Prostate gland (tissue), 2 donors: ENCODE measurements around the gene PCYOX1L. TPM values are rescaled to one million over a fixed set of nuclear protein-coding genes. Genes with fewer than 3 reads are reported as not detected.

Experiments used
- DNase-seq: peaks from one replicate; pipeline ENCODE4 v3.0.0-alpha.2; 2019; ENCODE audit warnings: low spot score
- H3K27ac ChIP-seq, 2 donors: fragments of 200-600 bp; sonication (generic); 2 replicates each; pipeline ENCODE4 v1.5.1; 2017 to 2019
- H3K27me3 ChIP-seq: fragments of 200-600 bp; sonication (generic); replicated peaks from 2 replicates; pipeline ENCODE4 v1.5.1; 2019; ENCODE audit not compliant: insufficient read depth
- H3K36me3 ChIP-seq, 2 donors: fragments of 200-600 bp; sonication (generic); 1 replicate in 1 of 2; 2 replicates in 1 of 2; pipeline versions ENCODE4 v1.5.1 to v1.8.1; 2017 to 2019
- H3K4me1 ChIP-seq: fragments of 200-600 bp; sonication (generic); replicated peaks from 2 replicates; pipeline ENCODE4 v1.5.1; 2019
- H3K4me3 ChIP-seq, 2 donors: fragments of 200-600 bp; sonication (generic); 2 replicates each; pipeline ENCODE4 v1.5.1; 2017 to 2019
- H3K9me3 ChIP-seq: fragments of 200-600 bp; sonication (generic); 2 replicates; pipeline ENCODE4 v1.5.1; 2017
- CTCF ChIP-seq, 4 experiments: fragments of 200-600 bp in 2 of 4; fragments of 450-650 bp in 2 of 4; sonication (generic) in 2 of 4; IDR thresholded peaks; 1 replicate in 3 of 4; 2 replicates in 1 of 4; pipeline ENCODE4 v1.5.1; 2016 to 2019; ENCODE audit warnings: antibody characterized with exemption in 4 of 4, mild to moderate bottlenecking in 2 of 4, moderate library complexity in 2 of 4
- POLR2A ChIP-seq: fragments of 450-650 bp; IDR thresholded peaks from one replicate; pipeline ENCODE4 v1.6.1; 2016; ENCODE audit warnings: antibody characterized with exemption, mild to moderate bottlenecking
- POLR2AphosphoS5 ChIP-seq: sonication (generic); formaldehyde crosslinking; IDR thresholded peaks from one replicate; pipeline ENCODE4 v1.6.1; 2017; ENCODE audit warnings: antibody characterized with exemption
- WGBS: methylation state at CpG from one replicate; pipeline ENCODE4 v1.1.5; 2018; 5-methylcytosine and 5-hydroxymethylcytosine counted together
- intact Hi-C: fragments of 100-400 bp; cut with DNase I; formaldehyde crosslinking; loops from one replicate; pipeline ENCODE4 v1.14.2; 2022
- total RNA-seq, 2 donors: library from RNA; depleted of rRNA; stranded (reverse); fragments of >200 nt; gene quantifications; one replicate each; pipeline ENCODE4 v1.1.0, GENCODE V29; 2016

The PCYOX1L gene
- total RNA-seq, 2 donors from 2014 or later: 7.7 to 20.7 TPM

GRCh38 chr5:149313151-149313841 is 44.5 kb upstream of the PCYOX1L start:
- TF ChIP-seq CTCF (IDR thresholded peaks at IDR 0.05) (no peak), POLR2AphosphoS5 (no peak), POLR2A (no peak)
- H3K9me3 ChIP-seq: no peaks in the 10 kb centered on the region
- no peaks in the 10 kb centered on the region for H3K36me3 ChIP-seq
- H3K27ac ChIP-seq: no peak overlapping the region
- DNase-seq: no peak
- H3K4me1 ChIP-seq: no peaks in the 10 kb centered on the region
- no peak overlapping the region for H3K4me3 ChIP-seq
- no peaks in the 10 kb centered on the region for H3K27me3 ChIP-seq
- WGBS: 80% methylated on average over 6 of the region's 6 CpGs
- intact Hi-C loops: no loop called here

GRCh38 chr5:149314571-149315111 is 43.2 kb upstream of the PCYOX1L start:
- intact Hi-C loops: no loop called here
- Histone ChIP-seq H3K27me3 (no peaks in the 10 kb centered on the region), H3K4me1 (no peaks in the 10 kb centered on the region), H3K36me3 (no peaks in the 10 kb centered on the region), H3K27ac (no peak overlapping the region), H3K9me3 (no peaks in the 10 kb centered on the region), H3K4me3 (no peak overlapping the region)
- no peak for DNase-seq
- WGBS: 91% methylated on average over 4 of the region's 4 CpGs
- TF ChIP-seq POLR2AphosphoS5 (no peak), POLR2A (no peak), CTCF (IDR thresholded peaks at IDR 0.05) (no peak)

- Histone ChIP-seq H3K4me3 (no peak overlapping the region), H3K9me3 (no peaks in the 10 kb centered on the region), H3K27ac (no peak overlapping the region), H3K27me3 (no peaks in the 10 kb centered on the region), H3K36me3 (no peaks in the 10 kb centered on the region), H3K4me1 (no peaks in the 10 kb centered on the region)
- TF ChIP-seq CTCF (IDR thresholded peaks at IDR 0.05) (no peak), POLR2A (no peak)
- 90% methylated on average over 6 of the region's 6 CpGs for WGBS
- intact Hi-C loops: no loop called here
- DNase-seq: no peak
These were observed 42.1 kb upstream of the PCYOX1L start for GRCh38 chr5:149315753-149316152.

- 86% methylated on average over 14 of the region's 14 CpGs for WGBS
- H3K4me3 ChIP-seq: no peak overlapping the region
- TF ChIP-seq CTCF (IDR thresholded peaks at IDR 0.05): peak in 3 of 4 experiments; percentile 56 to 79 (median 68)
- TF ChIP-seq POLR2AphosphoS5: no peak
- intact Hi-C loops: no loop called here
- DNase-seq: no peak
- no peak overlapping the region for H3K27ac ChIP-seq
- no peaks in the 10 kb centered on the region for H3K27me3 ChIP-seq
- H3K4me1 ChIP-seq: no peaks in the 10 kb centered on the region
- H3K9me3 ChIP-seq: no peaks in the 10 kb centered on the region
- no peaks in the 10 kb centered on the region for H3K36me3 ChIP-seq
These were observed 40.4 kb upstream of the PCYOX1L start for GRCh38 chr5:149317281-149318048.
